WTC11 (cell line): ENCODE measurements around the gene GANAB. TPM values are rescaled to one million over a fixed set of nuclear protein-coding genes. Genes with fewer than 3 reads are reported as not detected.

ENCODE experiments used
- ATAC-seq: fragments of 200-7000 bp; cut with Tn5 transposase; 2 replicates; pipeline ENCODE4 v1.10.0; 2021; ENCODE audit warnings: mild to moderate bottlenecking, moderate library complexity
- CTCF ChIA-PET: fragments of 300-600 bp; sonication (Branson Sonifier 250); formaldehyde crosslinking; loops from one replicate; lab custom pipeline; 2021; ENCODE audit warnings: antibody characterized with exemption; lab: Charles Lee
- POLR2A ChIA-PET: fragments of 350-600 bp; sonication (Branson Sonifier 250); formaldehyde crosslinking; loops from one replicate; lab custom pipeline; 2021; ENCODE audit warnings: antibody characterized with exemption; lab: Charles Lee
- DNase-seq: peaks from one replicate; pipeline ENCODE4 v3.0.0; 2021; ENCODE audit warnings: low spot score
- H3K27ac Mint-ChIP-seq: 2 replicates; pipeline ENCODE4 v1.8.0; 2021; ENCODE audit warnings: mixed read lengths
- H3K27me3 Mint-ChIP-seq: 2 replicates; pipeline ENCODE4 v1.8.0; 2021; ENCODE audit warnings: low read depth, mild to moderate bottlenecking, moderate library complexity, mixed read lengths
- H3K36me3 Mint-ChIP-seq: 2 replicates; pipeline ENCODE4 v1.8.0; 2021; ENCODE audit warnings: mixed read lengths
- H3K4me1 Mint-ChIP-seq: 2 replicates; pipeline ENCODE4 v1.8.0; 2022; ENCODE audit warnings: mixed read lengths
- H3K4me3 Mint-ChIP-seq: 2 replicates; pipeline ENCODE4 v1.8.0; 2021; ENCODE audit warnings: mild to moderate bottlenecking, moderate library complexity, mixed read lengths
- H3K9me3 Mint-ChIP-seq: 2 replicates; pipeline ENCODE4 v1.8.0; 2021; ENCODE audit warnings: mixed read lengths
- ATF1 ChIP-seq: sonication (generic); formaldehyde crosslinking; IDR thresholded peaks from 2 replicates; pipeline ENCODE4 v1.8.1; 2023; ENCODE audit warnings: mild to moderate bottlenecking, moderate library complexity, missing genetic modification reagents
- FOXK1 ChIP-seq: sonication (generic); formaldehyde crosslinking; IDR thresholded peaks from 2 replicates; pipeline ENCODE4 v1.8.0; 2022; ENCODE audit warnings: mild to moderate bottlenecking, moderate library complexity, missing genetic modification reagents
- MXD4 ChIP-seq: fragments of 250-450 bp; sonication (Bioruptor Pico); IDR thresholded peaks from 2 replicates; pipeline ENCODE4 v1.8.0; 2021; ENCODE audit warnings: mild to moderate bottlenecking, moderate library complexity, borderline replicate concordance
- MYBL2 ChIP-seq: sonication (generic); formaldehyde crosslinking; IDR thresholded peaks from 2 replicates; pipeline ENCODE4 v1.8.1; 2023; ENCODE audit warnings: mild to moderate bottlenecking, moderate library complexity, missing genetic modification reagents
- NFATC4 ChIP-seq: fragments of 250-450 bp; sonication (Bioruptor Pico); IDR thresholded peaks from 2 replicates; pipeline ENCODE4 v1.9.0; 2021; ENCODE audit warnings: mild to moderate bottlenecking
- NR1H2 ChIP-seq: sonication (generic); formaldehyde crosslinking; IDR thresholded peaks from 2 replicates; pipeline ENCODE4 v1.9.0; 2021; ENCODE audit warnings: mild to moderate bottlenecking, moderate library complexity, missing genetic modification reagents
- OVOL2 ChIP-seq: fragments of 250-450 bp; sonication (Bioruptor Pico); IDR thresholded peaks from 2 replicates; pipeline ENCODE4 v1.9.0; 2021; ENCODE audit warnings: mild to moderate bottlenecking, borderline replicate concordance
- RELA ChIP-seq: sonication (generic); formaldehyde crosslinking; IDR thresholded peaks from 2 replicates; pipeline ENCODE4 v1.8.1; 2022; ENCODE audit warnings: missing genetic modification reagents, mild to moderate bottlenecking, borderline replicate concordance
- SMAD3 ChIP-seq: sonication (generic); formaldehyde crosslinking; IDR thresholded peaks from 2 replicates; pipeline ENCODE4 v1.8.0; 2022; ENCODE audit warnings: missing genetic modification reagents, mild to moderate bottlenecking, borderline replicate concordance
- ZNF138 ChIP-seq: sonication (generic); formaldehyde crosslinking; conservative IDR thresholded peaks from 2 replicates; pipeline ENCODE4 v1.8.1; 2022; ENCODE audit warnings: mild to moderate bottlenecking, moderate library complexity, missing genetic modification reagents
- ZNF219 ChIP-seq: sonication (generic); formaldehyde crosslinking; IDR thresholded peaks from 2 replicates; pipeline ENCODE4 v1.8.0; 2023; ENCODE audit warnings: missing genetic modification reagents, mild to moderate bottlenecking, borderline replicate concordance
- ZNF232 ChIP-seq: sonication (generic); formaldehyde crosslinking; IDR thresholded peaks from 2 replicates; pipeline ENCODE4 v1.8.0; 2022; ENCODE audit warnings: mild to moderate bottlenecking, missing genetic modification reagents
- ZNF671 ChIP-seq: fragments of 250-450 bp; sonication (Bioruptor Pico); IDR thresholded peaks from 2 replicates; pipeline ENCODE4 v1.8.0; 2021; ENCODE audit warnings: mild to moderate bottlenecking
- total RNA-seq: library from RNA; stranded (reverse); gene quantifications from 3 replicates; pipeline ENCODE4 v1.2.3, GENCODE V29; 2021
- TF ChIP-seq, protein P1 (sequence below): fragments of 250-450 bp; sonication (Bioruptor Pico); IDR thresholded peaks from 2 replicates; pipeline ENCODE4 v1.9.0; 2021; ENCODE audit warnings: mild to moderate bottlenecking
- TF ChIP-seq, protein P2 (sequence below): sonication (generic); formaldehyde crosslinking; IDR thresholded peaks from 2 replicates; pipeline ENCODE4 v1.8.0; 2023; ENCODE audit warnings: missing genetic modification reagents, mild to moderate bottlenecking, borderline replicate concordance
- TF ChIP-seq, protein P3 (sequence below): sonication (generic); formaldehyde crosslinking; IDR thresholded peaks from 2 replicates; pipeline ENCODE4 v1.8.1; 2023; ENCODE audit warnings: mild to moderate bottlenecking, missing genetic modification reagents, moderate library complexity
- TF ChIP-seq, protein P4 (sequence below): sonication (generic); formaldehyde crosslinking; IDR thresholded peaks from 2 replicates; pipeline ENCODE4 v1.8.0; 2022; ENCODE audit warnings: mild to moderate bottlenecking, missing genetic modification reagents
- TF ChIP-seq, protein P5 (sequence below): sonication (generic); formaldehyde crosslinking; IDR thresholded peaks from 2 replicates; pipeline ENCODE4 v1.8.0; 2022; ENCODE audit warnings: mild to moderate bottlenecking, missing genetic modification reagents

GANAB gene
- total RNA-seq, 1 experiment from 2014 or later, result 327 TPM

DNA sequence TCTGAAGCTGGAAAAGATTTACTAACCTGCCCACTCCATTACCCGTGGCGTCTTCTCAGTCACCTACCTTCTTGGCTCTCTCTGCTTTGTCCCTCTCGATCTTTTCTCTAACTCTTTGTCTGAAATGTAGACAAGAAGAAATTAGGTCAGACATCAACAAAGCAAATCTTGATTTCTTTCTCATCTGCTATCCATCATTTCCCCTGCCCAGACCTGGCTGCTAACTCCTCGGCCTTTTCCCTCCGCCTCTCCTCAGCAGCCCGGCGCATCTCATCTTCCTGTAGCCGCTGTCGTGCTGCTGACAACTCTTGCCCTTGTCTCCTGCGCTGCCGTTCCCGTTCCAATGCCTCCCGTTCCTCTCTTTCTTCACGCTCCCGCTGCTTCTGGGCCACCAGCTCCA lies 31.3 kb upstream of the GANAB start (continued):
- TF ChIP-seq, protein P1, sequence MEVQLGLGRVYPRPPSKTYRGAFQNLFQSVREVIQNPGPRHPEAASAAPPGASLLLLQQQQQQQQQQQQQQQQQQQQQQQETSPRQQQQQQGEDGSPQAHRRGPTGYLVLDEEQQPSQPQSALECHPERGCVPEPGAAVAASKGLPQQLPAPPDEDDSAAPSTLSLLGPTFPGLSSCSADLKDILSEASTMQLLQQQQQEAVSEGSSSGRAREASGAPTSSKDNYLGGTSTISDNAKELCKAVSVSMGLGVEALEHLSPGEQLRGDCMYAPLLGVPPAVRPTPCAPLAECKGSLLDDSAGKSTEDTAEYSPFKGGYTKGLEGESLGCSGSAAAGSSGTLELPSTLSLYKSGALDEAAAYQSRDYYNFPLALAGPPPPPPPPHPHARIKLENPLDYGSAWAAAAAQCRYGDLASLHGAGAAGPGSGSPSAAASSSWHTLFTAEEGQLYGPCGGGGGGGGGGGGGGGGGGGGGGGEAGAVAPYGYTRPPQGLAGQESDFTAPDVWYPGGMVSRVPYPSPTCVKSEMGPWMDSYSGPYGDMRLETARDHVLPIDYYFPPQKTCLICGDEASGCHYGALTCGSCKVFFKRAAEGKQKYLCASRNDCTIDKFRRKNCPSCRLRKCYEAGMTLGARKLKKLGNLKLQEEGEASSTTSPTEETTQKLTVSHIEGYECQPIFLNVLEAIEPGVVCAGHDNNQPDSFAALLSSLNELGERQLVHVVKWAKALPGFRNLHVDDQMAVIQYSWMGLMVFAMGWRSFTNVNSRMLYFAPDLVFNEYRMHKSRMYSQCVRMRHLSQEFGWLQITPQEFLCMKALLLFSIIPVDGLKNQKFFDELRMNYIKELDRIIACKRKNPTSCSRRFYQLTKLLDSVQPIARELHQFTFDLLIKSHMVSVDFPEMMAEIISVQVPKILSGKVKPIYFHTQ (CRISPR knock-in tag), result no peak
- no peak for TF ChIP-seq NFATC4 (CRISPR knock-in tag)
- TF ChIP-seq SMAD3 (CRISPR knock-in tag), result no peak

DNA sequence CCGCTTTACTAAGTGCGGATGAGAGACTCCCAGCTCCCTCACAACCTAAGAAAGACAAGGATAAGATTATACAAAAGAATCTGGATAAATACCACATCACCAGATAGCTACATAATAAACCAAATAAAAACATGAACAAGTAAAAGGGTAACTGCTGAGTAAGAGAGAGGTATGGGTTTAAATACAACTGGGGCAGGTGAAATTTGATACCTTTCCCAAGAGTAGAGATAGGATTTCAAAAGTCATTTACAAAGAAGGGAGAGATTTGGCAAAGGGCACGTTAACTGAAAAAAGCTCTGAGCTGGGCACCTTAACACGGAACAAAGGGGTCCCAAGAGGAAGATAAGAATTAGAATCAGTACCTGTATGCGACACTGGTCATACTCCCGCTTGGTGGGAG lies 30.7 kb upstream of the GANAB start:
- CTCF ChIA-PET, result interaction anchor here (0.9 to 1.7 kb wide), 9 partner anchors 12 to 252 kb away, joined by 3 to 10 read pairs (median 5); partner anchors contain the start of genes BSCL2, C11orf98, CSKMT and GNG3
- no peak for ATAC-seq
- H3K4me3 Mint-ChIP-seq, result peak overlapping the region; percentile 87

More for the DNA sequence above, 30.7 kb upstream of the GANAB start:
- Mint-ChIP-seq H3K36me3 (peaks cover 37% of the 10 kb centered on the region), H3K27me3 (no peaks in the 10 kb centered on the region), H3K9me3 (no peaks in the 10 kb centered on the region), H3K27ac (peak overlapping the region; percentile 48; the same call in 1 of the 2 replicates), H3K4me1 (peaks cover 29% of the 10 kb centered on the region)
- POLR2A ChIA-PET, result interaction anchor here (1.0 to 1.8 kb wide), 2 partner anchors 12 to 56 kb away, joined by 3 to 8 read pairs; partner anchors contain the start of genes B3GAT3, C11orf98 and CSKMT
- DNase-seq, result no peak
- TF ChIP-seq ZNF138 (no peak), MXD4 (CRISPR knock-in tag) (no peak), ZNF232 (CRISPR knock-in tag) (no peak), RELA (CRISPR knock-in tag) (no peak), ATF1 (CRISPR knock-in tag) (no peak), NR1H2 (no peak), MYBL2 (CRISPR knock-in tag) (no peak), ZNF219 (no peak), ZNF671 (no peak), OVOL2 (CRISPR knock-in tag) (no peak), FOXK1 (CRISPR knock-in tag) (no peak)
- TF ChIP-seq, protein P2, sequence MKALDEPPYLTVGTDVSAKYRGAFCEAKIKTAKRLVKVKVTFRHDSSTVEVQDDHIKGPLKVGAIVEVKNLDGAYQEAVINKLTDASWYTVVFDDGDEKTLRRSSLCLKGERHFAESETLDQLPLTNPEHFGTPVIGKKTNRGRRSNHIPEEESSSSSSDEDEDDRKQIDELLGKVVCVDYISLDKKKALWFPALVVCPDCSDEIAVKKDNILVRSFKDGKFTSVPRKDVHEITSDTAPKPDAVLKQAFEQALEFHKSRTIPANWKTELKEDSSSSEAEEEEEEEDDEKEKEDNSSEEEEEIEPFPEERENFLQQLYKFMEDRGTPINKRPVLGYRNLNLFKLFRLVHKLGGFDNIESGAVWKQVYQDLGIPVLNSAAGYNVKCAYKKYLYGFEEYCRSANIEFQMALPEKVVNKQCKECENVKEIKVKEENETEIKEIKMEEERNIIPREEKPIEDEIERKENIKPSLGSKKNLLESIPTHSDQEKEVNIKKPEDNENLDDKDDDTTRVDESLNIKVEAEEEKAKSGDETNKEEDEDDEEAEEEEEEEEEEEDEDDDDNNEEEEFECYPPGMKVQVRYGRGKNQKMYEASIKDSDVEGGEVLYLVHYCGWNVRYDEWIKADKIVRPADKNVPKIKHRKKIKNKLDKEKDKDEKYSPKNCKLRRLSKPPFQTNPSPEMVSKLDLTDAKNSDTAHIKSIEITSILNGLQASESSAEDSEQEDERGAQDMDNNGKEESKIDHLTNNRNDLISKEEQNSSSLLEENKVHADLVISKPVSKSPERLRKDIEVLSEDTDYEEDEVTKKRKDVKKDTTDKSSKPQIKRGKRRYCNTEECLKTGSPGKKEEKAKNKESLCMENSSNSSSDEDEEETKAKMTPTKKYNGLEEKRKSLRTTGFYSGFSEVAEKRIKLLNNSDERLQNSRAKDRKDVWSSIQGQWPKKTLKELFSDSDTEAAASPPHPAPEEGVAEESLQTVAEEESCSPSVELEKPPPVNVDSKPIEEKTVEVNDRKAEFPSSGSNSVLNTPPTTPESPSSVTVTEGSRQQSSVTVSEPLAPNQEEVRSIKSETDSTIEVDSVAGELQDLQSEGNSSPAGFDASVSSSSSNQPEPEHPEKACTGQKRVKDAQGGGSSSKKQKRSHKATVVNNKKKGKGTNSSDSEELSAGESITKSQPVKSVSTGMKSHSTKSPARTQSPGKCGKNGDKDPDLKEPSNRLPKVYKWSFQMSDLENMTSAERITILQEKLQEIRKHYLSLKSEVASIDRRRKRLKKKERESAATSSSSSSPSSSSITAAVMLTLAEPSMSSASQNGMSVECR (CRISPR knock-in tag), result no peak
- TF ChIP-seq, protein P3, sequence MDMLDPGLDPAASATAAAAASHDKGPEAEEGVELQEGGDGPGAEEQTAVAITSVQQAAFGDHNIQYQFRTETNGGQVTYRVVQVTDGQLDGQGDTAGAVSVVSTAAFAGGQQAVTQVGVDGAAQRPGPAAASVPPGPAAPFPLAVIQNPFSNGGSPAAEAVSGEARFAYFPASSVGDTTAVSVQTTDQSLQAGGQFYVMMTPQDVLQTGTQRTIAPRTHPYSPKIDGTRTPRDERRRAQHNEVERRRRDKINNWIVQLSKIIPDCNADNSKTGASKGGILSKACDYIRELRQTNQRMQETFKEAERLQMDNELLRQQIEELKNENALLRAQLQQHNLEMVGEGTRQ (CRISPR knock-in tag), result no peak
- TF ChIP-seq, protein P4, sequence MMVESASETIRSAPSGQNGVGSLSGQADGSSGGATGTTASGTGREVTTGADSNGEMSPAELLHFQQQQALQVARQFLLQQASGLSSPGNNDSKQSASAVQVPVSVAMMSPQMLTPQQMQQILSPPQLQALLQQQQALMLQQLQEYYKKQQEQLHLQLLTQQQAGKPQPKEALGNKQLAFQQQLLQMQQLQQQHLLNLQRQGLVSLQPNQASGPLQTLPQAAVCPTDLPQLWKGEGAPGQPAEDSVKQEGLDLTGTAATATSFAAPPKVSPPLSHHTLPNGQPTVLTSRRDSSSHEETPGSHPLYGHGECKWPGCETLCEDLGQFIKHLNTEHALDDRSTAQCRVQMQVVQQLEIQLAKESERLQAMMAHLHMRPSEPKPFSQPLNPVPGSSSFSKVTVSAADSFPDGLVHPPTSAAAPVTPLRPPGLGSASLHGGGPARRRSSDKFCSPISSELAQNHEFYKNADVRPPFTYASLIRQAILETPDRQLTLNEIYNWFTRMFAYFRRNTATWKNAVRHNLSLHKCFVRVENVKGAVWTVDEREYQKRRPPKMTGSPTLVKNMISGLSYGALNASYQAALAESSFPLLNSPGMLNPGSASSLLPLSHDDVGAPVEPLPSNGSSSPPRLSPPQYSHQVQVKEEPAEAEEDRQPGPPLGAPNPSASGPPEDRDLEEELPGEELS (CRISPR knock-in tag), result no peak
- TF ChIP-seq, protein P5, sequence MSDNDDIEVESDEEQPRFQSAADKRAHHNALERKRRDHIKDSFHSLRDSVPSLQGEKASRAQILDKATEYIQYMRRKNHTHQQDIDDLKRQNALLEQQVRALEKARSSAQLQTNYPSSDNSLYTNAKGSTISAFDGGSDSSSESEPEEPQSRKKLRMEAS, result no peak
